GM15510 (cell line): Measurements from ENCODE around the gene MMP23B.

Source experiments
- POLR2A ChIP-seq: IDR thresholded peaks from 3 replicates; pipeline ENCODE4 v1.6.1; 2011; ENCODE audit warnings: borderline replicate concordance; ENCODE audit not compliant: insufficient read length; ENCODE audit errors: extremely low read depth

The MMP23B gene

GRCh38 chr1:1599935-1600860 is 31.8 kb upstream of the MMP23B start, which contains the start of gene FNDC10:
TSS of gene FNDC10 (minus strand) at chr1:1600135. CDS start at chr1:1600015, 120 bp downstream.
- no peak for TF ChIP-seq POLR2A

GRCh38 chr1:1600861-1601563 is 31.0 kb upstream of the MMP23B start:
- TF ChIP-seq POLR2A = no peak

DNA sequence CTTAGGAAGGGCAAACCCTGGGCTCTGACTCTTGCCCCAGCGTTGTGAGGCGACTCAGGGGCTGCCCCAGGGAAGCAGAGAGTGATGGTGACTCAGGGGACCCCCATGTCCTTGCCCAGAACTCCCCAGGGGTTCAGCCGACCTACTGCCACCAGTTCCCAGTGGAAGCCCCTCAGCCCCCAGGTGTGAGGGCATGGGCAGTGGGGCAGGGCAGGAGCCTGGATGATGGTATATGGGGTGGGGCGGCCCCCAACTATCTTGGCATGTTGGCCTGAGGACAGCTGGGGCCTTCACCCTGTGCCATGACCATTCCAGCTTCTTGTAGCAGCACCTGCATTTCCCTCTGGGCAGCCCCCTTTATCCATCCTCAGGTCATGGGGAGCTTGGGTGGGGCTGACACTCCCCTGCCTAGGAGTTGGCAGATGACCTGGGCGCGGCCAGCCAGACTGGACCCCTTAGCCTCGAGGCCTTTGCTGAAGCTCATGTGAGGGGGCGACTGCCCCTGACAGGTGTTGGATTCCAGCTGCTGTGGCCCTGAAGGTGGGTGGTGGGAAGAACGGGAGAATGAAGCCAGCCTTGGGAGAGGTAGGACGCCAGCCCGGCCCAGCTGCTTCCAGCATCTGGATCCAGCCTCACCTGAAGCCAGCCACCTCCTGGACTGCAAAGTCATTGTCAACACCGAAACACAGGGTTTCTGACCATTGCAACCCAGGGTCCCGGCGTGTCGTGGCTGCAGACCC is 30.2 kb upstream of the MMP23B start:
- TF ChIP-seq POLR2A = no peak

- TF ChIP-seq POLR2A = no peak
Measured at GRCh38 chr1:1602304-1602967, 29.5 kb upstream of the MMP23B start.

GRCh38 chr1:1602968-1603506 is 28.9 kb upstream of the MMP23B start:
- no peak for TF ChIP-seq POLR2A

DNA sequence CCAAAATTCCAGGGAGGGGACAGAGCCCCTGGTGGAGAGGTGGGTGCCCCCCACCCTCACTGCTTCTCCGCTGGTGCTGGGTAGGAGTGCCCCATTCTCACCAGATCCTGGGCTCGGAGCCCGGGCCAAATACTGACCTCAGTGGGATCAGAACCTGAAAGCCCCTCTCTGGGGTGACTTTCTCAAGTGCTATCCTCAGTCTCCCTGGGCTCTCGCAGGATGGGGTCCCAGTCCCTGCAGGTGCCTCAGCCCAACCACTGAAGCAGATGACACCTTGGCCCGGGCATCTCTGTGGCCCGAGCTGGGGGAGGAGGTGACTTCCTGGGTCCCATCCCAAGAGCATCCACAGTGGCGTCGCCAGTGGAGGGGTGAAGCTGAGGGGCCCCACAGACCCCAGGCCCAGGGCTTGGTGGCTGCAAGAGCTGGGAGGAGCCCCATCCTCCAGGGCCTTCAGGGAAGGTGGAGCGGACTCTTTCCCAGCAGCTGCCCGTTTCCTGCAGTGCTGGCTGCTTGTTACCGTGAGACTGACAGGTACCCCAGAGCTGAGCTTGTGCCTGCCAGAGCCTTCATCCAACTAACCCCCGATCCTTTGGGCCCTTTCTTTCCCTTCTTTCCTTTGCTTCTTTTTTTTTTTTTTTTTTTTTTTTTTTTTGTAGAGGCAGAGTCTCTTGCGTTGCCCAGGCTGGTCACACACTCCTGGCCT is 28.2 kb upstream of the MMP23B start:
- TF ChIP-seq POLR2A = no peak

DNA sequence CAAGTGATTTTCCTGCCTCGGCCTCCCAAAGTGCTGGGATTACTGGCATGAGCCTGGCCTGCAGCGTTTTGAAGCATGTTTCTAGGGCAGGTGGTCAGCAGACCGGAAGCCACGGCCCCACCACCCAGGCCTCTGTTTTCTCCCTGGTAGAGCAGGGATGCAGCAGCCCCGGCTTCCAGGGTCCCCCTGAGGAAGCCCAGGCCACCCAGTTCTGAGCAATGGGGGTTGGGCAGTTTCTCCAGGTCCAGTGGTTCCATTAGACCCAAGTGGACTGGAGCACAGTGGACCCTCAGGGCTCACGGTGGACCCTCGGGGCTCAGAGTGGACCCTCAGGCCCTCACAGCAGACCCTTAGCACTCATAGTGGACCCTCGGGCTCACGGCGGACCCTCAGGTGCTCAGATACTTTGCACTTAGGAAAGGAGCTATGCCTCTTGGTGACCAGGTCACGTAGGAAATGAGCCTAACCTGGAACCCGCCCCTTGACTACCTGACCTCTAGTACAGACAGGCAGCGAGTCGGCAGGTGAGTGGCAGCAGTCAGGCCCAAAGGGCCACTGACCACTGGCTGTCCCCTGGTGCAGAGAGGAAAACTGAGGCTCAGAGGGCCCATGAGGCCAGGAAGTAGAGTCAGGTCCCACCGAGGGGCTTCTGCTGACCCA is 27.5 kb upstream of the MMP23B start:
- no peak for TF ChIP-seq POLR2A

- no peak for TF ChIP-seq POLR2A
Measured at GRCh38 chr1:1605034-1605591, 26.9 kb upstream of the MMP23B start.

DNA sequence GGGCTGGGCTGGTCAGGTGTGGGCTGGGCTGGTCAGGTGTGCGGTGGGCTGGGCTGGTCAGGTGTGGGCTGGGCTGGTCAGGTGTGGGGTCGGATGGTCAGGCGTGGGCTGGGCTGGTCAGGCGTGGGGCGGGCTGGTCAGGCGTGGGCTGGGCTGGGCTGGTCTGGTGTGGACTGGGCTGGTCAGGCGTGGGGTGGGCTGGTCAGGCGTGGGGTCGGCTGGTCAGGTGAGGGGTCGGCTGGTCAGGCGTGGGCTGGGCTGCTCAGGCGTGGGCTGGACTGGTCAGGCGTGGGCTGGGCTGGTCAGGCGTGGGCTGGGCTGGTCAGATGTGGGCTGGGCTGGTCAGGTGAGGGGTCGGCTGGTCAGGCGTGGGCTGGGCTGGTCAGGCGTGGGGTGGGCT is 26.2 kb upstream of the MMP23B start:
- TF ChIP-seq POLR2A = no peak

DNA sequence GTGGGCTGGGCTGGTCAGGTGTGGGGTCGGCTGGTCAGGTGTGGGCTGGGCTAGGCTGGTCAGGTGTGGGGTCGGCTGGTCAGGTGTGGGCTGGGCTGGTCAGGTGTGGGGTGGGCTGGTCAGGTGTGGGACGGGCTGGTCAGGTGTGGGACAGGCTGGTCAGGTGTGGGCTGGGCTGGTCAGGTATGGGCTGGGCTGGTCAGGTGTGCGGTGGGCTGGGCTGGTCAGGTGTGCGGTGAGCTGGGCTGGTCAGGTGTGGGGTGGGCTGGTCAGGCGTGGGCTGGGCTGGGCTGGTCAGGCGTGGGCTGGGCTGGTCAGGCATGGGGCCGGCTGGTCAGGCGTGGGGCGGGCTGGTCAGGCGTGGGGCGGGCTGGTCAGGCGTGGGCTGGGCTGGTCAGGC is 25.7 kb upstream of the MMP23B start:
- TF ChIP-seq POLR2A = no peak

DNA sequence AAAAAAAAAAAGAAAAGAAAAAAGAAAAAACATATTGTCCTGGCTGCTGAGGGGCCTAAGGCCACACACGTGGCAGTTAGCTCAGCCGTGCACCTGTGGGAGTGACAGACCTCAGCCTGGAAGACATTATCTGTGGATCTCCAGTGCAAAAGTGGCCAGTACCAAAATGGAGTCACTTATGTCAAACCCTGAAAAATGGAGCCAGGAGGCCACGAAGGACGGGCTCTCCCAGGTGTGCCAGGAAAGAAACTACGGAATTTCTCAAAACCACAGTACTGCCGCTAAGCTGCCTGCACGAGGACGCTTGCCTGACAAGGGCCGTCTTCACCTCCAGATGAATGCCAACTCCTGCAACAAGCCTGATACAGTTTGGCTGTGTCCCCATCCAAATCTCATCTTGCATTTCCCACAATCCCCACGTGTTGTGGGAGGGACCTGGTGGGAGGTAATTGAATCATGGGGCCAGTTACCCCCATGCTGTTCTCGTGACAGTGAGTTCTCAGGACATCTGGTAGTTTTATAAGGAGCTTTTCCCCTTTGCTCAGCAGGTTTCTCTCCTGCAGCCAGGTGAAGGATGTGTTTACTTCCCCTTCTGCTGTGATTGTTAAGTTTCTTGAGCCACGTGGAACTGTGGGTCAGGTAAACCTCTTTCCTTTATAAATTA is 22.0 kb upstream of the MMP23B start:
- TF ChIP-seq POLR2A = no peak

GRCh38 chr1:1610796-1611195 is 21.2 kb upstream of the MMP23B start:
- no peak for TF ChIP-seq POLR2A

DNA sequence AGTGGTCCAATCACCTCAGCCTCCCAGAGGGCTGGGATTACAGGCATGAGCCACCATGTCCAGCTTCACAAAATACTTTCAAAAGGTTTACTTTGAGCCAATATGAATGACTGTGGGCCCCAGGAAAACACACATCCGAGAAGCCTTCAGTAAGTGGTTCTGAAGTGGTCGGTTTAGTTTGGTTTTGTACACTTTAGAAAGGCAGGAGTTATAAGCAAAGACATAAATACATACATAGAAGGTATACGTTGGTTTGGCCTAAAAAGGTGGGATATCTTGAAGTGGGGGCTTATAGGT is 19.9 kb upstream of the MMP23B start:
- no peak for TF ChIP-seq POLR2A
